SHP77 treated with DMSO at 0.1 percent for 48 hours (cell line): ENCODE results near the gene ZNF274.
"Not testable (repeated sequence)": the region's sequence is repeated elsewhere in the genome, so short reads cannot be mapped to it uniquely, and the experiment has no call there.

Source experiments
- DNase-seq: peaks from one replicate; lab custom pipeline; 2025; lab: John Stamatoyannopoulos, UW

ZNF274 gene

GRCh38 chr19:58212336-58213074 lies 29.6 kb downstream of the ZNF274 start:
- no peak for DNase-seq

- no peak for DNase-seq
These were observed 30.2 kb downstream of the ZNF274 start for GRCh38 chr19:58213075-58213369.

DNA sequence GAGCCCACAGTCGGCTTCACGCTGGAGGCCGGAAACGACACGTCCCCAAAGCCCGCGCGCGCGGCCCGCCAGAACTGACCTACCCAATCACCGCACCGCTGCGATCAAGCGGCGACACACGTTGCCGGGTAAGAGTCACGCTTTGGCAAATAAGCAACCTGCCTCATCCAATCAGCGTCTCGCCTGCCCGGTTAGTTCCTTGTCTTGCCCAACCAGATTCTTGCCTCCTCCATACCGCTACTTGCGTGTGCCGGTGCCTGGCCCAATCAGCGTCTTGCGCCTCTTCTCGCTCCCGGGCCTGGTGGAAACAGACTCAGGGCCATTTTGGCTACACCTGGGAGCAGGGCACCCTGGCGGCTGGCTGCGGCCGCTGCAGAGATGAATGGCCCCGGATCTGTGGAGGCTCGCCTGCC lies 34.2 kb downstream of the ZNF274 start:
- DNase-seq = no peak

DNA sequence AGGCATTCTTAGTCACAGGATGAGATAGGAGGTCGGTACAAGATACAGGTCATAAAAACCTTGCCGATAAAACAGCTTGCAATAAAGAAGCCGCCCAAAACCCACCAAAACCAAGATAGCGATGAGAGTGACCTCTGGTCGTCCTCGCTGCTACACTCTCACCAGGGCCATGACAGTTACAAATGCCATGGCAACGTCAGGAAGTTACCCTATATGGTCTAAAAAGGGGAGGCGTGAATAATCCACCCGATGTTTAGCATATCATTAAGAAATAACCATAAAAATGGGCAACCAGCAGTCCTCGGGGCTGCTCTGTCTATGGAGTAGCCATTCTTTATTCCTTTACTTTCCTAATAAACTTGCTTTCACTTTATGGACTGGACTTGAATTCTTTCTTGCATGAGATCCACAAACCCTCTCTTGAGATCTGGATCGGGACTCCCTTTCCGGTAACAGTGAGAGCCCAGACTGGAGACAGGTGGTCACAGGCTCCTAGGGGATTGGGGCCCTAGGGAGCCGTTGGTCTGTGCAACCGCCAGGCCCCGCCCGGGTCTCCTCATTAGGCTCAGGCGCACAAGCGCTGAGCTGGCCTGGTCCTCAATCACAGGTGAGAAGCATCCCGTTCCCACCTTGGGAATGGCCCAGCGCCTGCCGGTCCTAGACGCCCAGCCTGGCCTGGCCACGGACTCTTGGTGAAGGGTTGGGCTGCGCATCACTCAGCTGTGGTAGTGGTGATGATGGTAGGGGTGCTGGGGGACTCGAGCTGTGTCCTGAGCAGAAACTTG lies 34.9 kb downstream of the ZNF274 start:
- DNase-seq = no peak

DNA sequence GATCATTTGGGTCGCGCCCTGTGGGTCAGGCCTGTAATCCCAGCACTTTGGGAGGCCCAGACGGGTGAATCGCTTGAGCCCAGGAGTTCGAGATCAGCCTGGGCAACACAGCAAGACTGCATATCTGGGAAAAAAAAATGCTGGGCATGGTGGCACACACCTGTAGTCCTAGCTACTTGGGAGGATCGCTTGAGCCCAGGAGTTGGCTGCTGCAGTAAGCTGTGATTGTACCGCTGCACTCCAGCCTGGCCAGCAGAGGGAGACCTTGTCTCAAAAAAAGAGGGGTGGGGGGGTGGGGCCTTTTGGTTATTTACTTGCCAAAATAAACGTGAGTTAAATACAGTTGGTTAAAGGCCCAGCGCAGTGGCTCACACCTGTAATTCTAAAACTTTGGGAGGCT lies 36.0 kb downstream of the ZNF274 start:
- DNase-seq = no peak

DNA sequence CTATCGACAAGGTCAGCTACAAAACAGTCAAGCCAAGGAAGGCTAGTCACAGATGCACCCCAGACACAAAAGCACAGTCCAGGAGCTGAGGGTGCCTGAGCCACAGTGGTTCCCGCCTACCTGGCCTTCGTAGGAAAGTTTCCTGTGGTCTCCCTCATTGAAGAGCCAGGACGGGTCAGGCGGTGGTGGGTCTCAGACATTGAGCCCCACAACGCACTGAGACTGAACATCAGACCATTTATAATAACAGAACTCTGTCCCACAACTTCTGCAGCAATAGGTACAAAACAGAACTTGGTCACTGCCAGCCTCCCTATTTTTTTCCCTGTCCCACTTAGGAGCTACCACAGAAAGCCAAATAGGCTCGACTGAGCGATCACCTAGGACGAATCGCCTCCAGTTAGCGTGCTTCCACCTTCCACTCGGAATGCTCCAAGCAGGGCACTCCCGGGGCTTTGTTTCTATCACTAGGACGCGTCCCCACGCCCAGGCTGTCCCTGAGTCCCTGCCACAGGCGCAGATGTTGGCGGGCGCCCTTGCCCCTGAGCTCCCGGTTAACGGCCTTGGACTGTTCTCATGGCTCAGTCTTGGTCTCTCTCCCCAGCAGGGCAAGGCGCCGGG lies 45.2 kb downstream of the ZNF274 start:
- no peak for DNase-seq

DNA sequence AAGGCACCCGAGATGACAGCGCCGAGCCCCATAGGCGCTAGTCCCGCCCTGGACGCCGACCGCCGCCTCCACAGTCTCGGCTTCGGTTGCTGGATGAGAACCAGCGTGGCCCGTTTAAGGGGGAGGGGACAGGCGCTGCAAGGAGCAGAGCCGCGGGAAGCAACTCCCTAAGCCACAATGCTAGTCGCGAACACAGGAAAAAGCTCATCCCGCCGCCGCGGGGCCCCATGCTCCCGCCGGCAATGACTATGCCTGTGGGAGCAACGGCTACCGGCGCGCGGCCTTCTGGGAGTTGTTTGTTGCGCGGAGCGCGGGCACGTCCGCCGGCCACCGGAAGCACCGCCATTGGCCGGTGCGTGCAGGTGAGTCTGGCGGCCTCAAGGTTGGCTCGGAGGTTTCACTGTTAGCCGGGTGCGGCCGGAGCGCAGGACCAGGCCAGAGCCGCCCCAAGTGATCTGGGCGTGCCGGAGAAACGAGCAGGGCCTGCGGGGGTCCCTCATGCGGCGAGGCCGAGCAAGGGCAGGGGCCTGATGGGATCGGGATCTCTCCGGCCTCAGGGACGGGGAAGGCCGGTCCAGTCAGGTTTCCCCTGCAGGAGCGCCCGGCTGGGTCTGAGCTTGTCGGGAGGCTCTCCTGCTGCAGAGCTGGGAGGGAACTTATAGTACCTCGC lies 45.9 kb downstream of the ZNF274 start, which contains the start of gene ZNF544:
ZNF544 (plus strand) TSS at position 330 of the 670 bp plus-strand sequence. CDS start 15,110 bp downstream, outside the sequence.
- DNase-seq = peak; percentile 10

GRCh38 chr19:58229255-58229639 lies 46.4 kb downstream of the ZNF274 start:
- DNase-seq = no peak

DNA sequence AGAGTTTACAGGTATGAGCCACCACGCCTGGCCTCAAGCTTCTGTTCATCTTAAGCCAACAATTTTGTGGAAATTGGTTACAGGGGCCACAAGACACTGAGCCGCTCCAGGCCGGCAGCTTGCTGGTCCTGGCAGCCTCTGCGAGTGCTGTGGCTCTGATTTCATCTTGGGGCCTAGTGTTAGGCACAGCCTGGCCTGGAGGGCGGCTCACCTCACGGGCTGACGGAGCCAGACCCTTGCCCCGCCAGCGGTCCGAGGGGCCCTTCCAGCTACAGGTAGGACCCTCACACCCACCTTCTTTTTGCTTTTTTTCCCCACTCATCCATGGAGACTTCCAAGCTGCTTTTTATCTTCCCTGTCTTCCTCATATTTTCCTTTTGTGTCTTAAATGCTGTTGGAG lies 54.5 kb downstream of the ZNF274 start:
- no peak for DNase-seq

DNA sequence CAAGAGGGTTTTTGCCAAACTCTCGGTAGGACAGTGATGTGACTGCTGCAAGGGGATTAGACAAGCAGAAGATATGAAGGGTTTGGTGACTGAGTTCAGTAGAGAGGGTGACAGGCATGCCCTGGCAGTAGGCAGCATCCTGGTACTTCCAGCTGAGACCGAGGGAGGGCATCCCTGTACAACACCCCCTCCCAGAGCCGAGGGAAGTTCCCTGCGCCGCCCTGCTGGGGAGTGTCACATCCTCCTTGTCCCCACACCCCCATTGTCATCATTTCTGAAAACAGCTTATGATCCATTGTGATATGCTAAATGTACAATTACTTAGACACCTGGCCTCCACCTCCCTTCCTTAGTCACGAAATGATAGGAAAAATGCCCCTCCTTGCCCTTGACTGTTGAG lies 60.5 kb downstream of the ZNF274 start:
- no peak for DNase-seq

DNA sequence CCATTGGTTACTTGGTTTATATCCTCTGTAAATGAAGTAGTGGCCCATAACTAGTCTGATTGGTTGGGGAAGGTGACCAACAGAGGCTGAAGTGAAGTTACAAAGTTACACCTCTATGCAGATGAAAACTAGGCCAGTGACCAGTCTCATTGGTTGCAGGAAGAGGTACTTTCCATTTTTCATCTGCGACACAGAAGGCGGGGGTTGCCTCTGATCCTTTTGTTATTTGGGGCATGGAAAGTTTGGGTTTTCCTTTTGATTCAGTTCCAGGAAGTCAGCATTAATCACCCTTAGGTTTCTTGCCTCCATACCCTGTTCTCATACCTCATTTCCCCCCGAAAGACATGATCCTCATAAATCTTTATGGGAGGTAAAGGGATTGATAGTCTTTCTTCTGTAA lies 66.0 kb downstream of the ZNF274 start:
- no peak for DNase-seq

- no peak for DNase-seq
These were observed 69.3 kb downstream of the ZNF274 start for GRCh38 chr19:58252102-58252685.

DNA sequence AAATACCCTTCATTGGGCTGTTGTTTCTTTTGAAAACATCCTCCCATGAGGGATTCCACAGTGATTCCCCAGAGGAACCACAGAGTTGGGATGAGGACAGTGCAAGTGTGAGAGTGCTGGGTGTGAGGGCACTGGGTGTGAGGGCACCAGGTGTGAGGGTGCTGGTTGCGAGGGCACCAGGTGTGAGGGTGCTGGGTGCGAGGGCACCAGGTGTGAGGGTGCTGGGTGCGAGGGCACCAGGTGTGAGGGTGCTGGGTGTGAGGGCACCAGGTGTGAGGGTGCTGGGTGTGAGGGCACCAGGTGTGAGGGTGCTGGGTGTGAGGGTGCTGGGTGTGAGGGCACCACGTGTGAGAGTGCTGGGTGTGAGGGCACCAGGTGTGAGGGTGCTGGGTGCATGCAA lies 75.4 kb downstream of the ZNF274 start:
- not testable (repeated sequence) for DNase-seq

DNA sequence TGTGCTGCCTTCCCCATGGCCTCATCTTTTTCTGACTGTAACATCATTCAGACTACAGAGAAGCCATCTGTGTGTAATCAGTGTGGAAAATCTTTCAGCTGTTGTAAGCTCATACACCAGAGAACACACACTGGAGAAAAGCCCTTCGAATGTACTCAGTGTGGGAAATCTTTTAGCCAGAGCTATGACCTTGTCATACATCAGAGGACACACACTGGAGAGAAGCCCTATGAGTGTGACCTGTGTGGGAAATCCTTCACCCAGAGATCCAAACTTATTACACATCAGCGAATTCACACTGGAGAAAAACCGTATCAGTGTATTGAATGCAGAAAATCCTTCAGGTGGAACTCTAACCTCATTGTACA lies 78.7 kb downstream of the ZNF274 start:
- DNase-seq = no peak

DNA sequence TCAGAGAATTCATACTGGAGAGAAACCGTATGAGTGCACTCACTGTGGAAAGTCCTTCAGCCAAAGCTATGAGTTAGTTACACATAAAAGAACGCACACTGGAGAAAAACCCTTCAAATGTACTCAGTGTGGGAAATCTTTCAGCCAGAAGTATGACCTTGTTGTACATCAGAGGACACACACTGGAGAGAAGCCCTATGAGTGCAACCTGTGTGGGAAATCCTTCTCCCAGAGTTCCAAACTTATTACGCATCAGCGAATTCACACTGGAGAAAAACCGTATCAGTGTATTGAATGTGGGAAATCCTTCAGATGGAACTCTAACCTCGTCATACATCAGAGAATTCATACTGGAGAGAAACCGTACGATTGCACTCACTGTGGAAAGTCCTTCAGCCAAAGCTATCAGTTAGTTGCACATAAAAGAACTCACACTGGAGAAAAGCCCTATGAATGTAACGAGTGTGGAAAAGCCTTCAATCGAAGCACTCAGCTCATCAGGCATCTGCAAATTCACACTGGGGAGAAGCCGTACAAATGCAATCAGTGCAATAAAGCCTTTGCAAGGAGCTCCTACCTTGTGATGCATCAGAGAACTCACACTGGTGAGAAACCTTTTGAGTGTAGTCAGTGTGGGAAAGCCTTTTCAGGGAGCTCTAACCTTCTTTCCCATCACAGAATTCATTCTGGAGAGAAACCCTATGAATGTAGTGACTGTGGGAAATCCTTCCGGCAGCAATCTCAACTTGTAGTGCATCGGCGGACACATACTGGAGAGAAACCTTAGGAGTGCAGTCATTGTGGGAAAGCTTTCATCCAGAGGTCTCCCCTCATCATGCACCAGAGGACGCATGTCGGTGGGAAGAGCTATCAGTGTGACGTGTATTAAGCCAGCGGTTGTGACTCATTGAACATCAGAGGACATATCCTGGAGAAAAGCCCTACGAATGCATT lies 79.4 kb downstream of the ZNF274 start:
- DNase-seq = no peak

- DNase-seq = no peak
These were observed 80.0 kb downstream of the ZNF274 start for GRCh38 chr19:58262922-58263296.
